HG02642 (cell line): Measurements from ENCODE around the gene YJEFN3.

Experiments
- ATAC-seq: cut with Tn5 transposase; IDR thresholded peaks from one replicate; pipeline ENCODE4 v1.9.1; 2021; ENCODE audit warnings: mild to moderate bottlenecking; ENCODE audit not compliant: unreplicated experiment, poor library complexity

Gene YJEFN3

DNA sequence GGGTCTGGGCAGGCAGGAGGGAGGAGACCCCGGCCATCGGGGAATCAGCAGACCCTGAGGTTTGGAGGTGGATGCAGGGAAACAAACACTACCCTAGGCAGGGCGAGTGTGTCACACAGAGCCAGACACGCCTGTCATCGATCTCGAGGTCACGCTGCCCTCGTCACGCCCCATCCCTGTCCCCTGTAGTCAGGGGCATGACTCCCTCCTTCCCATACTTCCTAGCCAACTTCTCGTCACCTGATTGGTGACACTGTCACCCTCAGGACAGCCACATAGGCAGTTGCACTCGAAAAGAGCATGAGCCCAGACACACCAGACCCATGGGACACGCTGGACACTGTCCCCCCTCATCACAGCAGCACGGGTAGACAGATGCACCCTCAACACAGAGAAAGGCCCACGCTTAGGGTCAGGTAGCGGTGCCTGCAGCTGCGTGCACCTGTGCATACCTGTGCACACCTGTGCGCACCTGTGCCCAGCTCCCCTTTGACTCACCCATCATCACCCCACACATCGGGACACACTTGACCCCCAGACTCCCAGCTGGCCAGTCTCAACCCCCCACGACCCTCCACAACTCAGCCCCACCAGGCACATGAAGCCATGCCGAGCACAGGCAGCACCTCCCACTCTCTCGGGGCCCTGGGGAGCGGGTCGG is 21.2 kb downstream of the YJEFN3 start:
- ATAC-seq = no peak

DNA sequence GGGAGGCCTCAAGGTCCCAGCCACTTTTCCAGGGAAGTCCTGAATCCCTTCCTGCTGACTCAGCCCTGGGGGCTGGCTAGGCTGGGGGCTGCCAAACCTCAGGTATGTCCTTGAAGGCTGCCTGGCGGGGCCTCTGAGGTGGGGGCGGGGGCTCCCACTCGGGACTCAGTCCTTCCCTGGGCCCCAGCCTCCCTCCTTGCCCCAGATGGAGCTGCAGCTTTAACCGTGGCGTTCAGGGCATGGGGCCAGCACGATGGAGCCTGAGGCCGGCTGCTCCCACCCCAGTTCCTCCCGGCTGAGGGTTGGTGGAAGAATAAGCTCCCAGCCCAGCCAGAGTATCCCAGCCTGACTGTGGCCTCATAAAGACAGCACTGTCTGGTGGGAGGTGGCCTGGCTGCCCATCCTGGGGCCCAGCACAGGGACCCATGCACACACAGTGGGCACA is 21.8 kb downstream of the YJEFN3 start:
- no peak for ATAC-seq

DNA sequence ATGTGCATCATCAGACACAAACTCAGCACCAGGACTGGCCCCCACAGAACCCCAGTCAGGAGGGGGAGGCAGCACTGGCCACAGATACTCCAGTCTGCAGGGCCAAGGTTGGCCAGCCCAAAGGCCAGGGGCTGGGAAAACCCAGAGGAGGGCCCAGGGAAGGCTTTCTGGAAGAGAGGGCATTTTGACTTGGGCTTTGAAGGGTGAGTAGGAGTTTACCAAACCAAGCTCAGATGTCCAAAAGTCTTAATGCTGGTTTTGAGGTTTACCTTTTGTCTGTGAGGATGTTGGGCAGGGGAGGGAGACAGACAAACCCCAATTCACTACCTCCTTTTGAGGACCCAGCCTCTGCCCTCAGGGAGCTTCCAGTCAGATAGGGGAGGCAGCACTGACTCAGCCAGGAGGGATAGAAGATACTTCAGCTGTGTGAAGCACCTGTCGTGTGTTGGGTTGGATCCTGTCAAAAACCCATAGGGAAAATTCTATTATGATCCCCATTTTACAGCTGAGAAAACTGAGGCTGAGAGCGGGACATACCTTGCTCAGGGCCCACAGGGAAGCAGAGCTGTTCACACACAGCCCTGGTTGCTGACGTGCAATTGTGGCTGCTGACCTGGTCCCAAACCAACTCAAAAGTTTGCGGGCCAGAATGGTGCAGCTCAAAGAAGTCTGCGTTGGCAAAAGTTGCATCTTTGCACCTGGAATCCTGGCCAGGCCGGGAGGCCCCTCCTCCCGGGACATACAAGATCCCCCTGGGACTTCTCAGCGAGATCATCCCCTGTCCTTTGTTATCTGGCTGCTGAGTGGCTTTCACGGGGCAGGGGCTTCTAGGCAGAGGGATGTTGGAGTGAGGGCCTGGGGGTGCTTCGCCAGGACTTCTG is 22.5 kb downstream of the YJEFN3 start:
- ATAC-seq = no peak

- no peak for ATAC-seq
These were observed 23.1 kb downstream of the YJEFN3 start for GRCh38 chr19:19551853-19552192.

DNA sequence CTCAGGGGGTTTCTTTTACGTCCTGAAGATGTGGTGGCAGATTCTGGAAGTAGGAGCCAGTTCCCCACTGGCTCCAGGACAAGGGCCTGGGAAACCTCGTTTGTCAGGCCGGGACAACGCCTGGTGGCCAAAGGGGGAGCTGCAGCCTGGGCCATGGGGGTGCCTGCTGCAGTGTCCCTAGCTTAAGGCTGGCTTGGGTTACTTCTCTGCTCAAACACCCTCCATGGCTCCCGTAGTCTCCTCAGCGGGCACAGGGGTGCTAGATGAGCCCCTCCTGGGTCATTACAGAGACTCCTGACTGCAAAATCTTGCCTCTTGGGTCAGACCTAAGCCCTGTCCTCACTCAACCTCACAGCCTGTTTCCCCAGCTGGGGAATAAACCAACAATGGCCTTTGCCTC is 24.1 kb downstream of the YJEFN3 start:
- no peak for ATAC-seq

- ATAC-seq = no peak
These were observed 25.0 kb downstream of the YJEFN3 start for GRCh38 chr19:19553670-19554069.

DNA sequence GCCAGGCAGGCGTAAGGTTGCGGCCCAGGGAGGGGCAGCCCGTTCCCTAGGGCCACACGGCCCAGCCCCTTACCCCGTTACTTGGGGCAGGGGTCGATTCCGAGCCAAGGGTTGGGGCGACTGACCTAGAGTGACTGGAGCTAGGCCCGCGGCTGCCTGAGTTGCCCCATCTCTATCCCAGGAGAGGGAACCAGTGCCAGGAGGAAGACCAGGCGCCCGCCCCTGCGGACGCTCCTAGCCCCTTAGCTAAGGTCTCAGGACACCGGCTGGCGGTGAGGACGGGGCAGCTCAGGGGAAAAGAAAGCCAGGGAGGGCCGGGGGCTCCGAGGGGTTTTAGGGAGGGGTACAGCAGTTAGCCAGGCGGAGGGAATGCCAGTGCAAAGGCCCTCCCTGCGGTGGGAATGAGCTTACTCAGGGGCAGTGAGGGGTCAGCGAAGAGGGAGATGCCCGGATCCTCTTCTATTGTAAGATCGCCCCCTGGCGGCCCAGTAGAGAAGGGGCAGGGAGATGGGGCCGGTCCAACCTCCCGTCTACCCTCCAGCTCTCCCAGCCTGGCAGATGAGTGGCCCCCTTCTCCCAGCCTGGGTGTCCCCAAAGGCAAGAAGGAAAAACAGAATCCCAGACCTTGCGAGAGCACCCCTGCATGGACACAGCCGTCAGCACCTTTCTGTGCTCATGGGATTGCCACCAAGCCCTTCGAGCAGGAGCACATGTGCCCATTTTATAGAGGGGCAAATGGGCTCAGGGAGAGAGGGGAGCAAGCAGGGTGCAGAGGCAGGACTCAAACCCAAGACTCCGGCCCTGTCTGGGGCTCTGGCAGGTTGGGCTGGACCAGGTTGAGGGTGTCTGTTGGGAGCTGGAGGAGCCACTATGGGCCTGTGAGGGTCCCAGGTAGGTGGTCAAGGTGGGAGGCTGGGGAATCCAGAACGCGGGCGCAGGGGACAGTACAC is 25.6 kb downstream of the YJEFN3 start:
- ATAC-seq = no peak

DNA sequence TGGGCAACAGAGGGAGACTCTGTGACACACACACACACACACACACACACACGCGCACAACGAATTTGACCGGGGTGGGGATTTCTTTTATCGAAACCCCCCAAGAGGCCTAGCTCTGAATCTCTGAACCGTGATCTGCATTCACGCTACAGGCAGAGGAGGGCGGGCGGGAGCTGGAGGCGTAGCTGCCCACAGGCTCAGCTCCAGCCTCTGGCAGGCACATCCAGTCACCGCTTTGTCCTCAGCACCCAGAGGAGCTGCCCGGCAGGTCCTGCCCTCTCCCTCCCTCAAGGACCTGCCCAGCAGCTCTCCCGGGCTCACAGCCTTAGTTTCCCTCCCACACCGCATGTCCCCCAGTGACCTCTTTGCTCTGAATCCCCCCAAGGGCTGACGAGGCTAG is 29.3 kb downstream of the YJEFN3 start:
- ATAC-seq = no peak

GRCh38 chr19:19558636-19559035 is 29.9 kb downstream of the YJEFN3 start:
- no peak for ATAC-seq

- ATAC-seq = no peak
These were observed 31.2 kb downstream of the YJEFN3 start for GRCh38 chr19:19559931-19560330.

DNA sequence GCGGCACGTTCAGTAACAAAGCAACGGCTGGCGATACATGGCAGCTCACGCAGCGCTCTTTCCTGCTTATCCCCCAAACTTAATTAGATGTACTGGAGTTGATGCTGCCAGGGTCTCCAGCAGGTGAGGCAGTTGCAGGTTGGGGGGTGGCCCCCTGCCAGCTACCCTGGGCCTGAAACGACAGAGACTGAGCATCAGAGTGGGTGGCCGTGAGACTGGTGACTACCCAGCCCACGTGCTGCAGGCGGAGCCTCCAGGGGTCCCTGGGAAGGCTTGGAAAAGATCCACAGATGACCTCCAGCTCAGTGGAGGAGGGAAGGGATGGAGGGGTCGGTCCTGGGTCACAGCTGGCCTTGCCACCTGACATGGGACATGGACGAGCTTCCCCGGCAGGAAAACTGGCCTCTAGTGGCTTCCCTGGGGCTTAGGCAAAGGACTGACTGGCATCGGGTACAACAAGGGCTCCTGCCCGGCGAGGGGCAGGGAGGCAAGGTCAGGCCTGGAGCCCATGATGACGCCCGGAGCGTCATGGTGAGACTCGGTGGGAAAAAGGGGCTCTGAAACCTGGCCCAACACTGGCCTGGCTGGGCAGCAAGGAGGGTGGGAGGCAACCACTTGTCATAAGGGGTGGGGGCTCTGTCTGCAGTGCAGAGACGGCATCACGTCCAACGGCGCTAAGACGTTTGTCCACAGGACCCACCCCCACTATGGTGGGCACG is 33.4 kb downstream of the YJEFN3 start:
- no peak for ATAC-seq

- no peak for ATAC-seq
These were observed 34.1 kb downstream of the YJEFN3 start for GRCh38 chr19:19562665-19563347.

- ATAC-seq = no peak
These were observed 34.7 kb downstream of the YJEFN3 start for GRCh38 chr19:19563348-19563848.

- no peak for ATAC-seq
These were observed 37.6 kb downstream of the YJEFN3 start for GRCh38 chr19:19566306-19566705.

GRCh38 chr19:19567391-19567790 is 38.7 kb downstream of the YJEFN3 start:
- no peak for ATAC-seq

- no peak for ATAC-seq
These were observed 40.4 kb downstream of the YJEFN3 start for GRCh38 chr19:19568802-19569756.

DNA sequence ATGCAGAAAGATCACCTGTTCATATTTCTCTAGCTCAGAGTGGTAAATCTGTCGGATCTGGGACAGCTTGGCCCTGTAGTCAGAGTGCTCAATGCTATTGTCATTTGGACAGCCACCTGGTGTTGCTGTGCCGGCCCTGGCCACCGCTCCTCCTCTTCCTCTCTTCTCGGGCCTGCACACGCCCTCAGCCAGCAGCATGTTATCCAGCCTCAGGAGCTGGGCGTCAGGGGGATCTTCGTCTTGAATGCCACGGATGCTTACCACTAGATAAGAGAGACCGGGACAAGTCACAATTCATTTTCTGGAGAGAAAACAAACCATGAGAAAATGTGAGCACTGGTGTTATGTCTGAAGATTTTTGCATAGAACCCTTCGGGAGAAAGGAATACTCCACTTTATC is 41.9 kb downstream of the YJEFN3 start:
- ATAC-seq = no peak

- no peak for ATAC-seq
These were observed 42.5 kb downstream of the YJEFN3 start for GRCh38 chr19:19571071-19571786.
